Body of pancreas (tissue), 4 donors: ENCODE measurements around the gene MZT2B. TPM values are rescaled to one million over a fixed set of nuclear protein-coding genes. Genes with fewer than 3 reads are reported as not detected.
"Not testable (repeated sequence)": the region's sequence is repeated elsewhere in the genome, so short reads cannot be mapped to it uniquely, and the experiment has no call there.

Experiments
- ATAC-seq: fragments of 150-250 bp; one replicate; pipeline ENCODE4 v1.9.1; 2016
- DNase-seq, 4 donors: peaks; one replicate each; pipeline ENCODE4 v3.0.0-alpha.2; 2019
- H3K27ac ChIP-seq, 4 donors: fragments of 200-600 bp; sonication (generic); 1 replicate in 3 of 4; 2 replicates in 1 of 4; pipeline versions ENCODE4 v1.5.1 to v1.6.1; 2016 to 2019; ENCODE audit warnings: mild to moderate bottlenecking in 1 of 4, mixed read lengths in 1 of 4, moderate library complexity in 1 of 4
- H3K27me3 ChIP-seq, 2 donors: fragments of 200-600 bp; sonication (generic); one replicate each; pipeline ENCODE4 v1.6.0; 2016; ENCODE audit warnings: mild to moderate bottlenecking in 1 of 2
- H3K36me3 ChIP-seq, 2 donors: fragments of 200-600 bp; sonication (generic); replicated peaks in 1 of 2; 2 replicates each; pipeline ENCODE4 v1.5.1; 2016; ENCODE audit warnings: low read depth in 2 of 2; ENCODE audit not compliant: insufficient read depth in 1 of 2
- H3K4me1 ChIP-seq: fragments of 200-600 bp; sonication (generic); one replicate; pipeline ENCODE4 v1.6.0; 2016
- H3K4me3 ChIP-seq, 2 donors: fragments of 200-600 bp; sonication (generic); 1 replicate in 1 of 2; 2 replicates in 1 of 2; pipeline ENCODE4 v1.5.1; 2016 to 2019
- H3K9me3 ChIP-seq, 3 donors: fragments of 200-600 bp; sonication (generic); 1 replicate in 2 of 3; 2 replicates in 1 of 3; pipeline ENCODE4 v1.5.1; 2016
- CTCF ChIP-seq, 7 experiments: fragments of 450-650 bp in 4 of 7; fragments of 200-600 bp in 3 of 7; sonication (generic) in 3 of 7; IDR thresholded peaks; one replicate each; pipeline ENCODE4 v1.5.1; 2016 to 2019; ENCODE audit warnings: antibody characterized with exemption in 7 of 7
- POLR2A ChIP-seq, 3 donors: fragments of 450-650 bp; IDR thresholded peaks; one replicate each; pipeline ENCODE4 v1.6.1; 2016; ENCODE audit warnings: antibody characterized with exemption in 3 of 3, mild to moderate bottlenecking in 2 of 3
- WGBS, 2 donors: methylation state at CpG; one replicate each; pipeline ENCODE4 v1.1.5; 2017; 5-methylcytosine and 5-hydroxymethylcytosine counted together
- intact Hi-C: fragments of 100-400 bp; cut with DNase I; formaldehyde crosslinking; loops from one replicate; pipeline ENCODE4 v1.15.1; 2023
- total RNA-seq, 2 donors: library from RNA; depleted of rRNA; stranded (reverse); fragments of >200 nt; gene quantifications; one replicate each; pipeline ENCODE4 v1.1.0, GENCODE V29; 2016

Gene MZT2B
- total RNA-seq, 2 donors from 2014 or later: 68.6 to 106 TPM

- TF ChIP-seq CTCF (IDR thresholded peaks at IDR 0.05) (no peak), POLR2A (IDR thresholded peaks at IDR 0.05) (no peak)
- intact Hi-C loops: no loop called here
- Histone ChIP-seq H3K9me3 (no peaks in the 10 kb centered on the region), H3K4me1 (no peaks in the 10 kb centered on the region), H3K4me3 (no peak overlapping the region), H3K27ac (no peak overlapping the region), H3K36me3 (peaks cover 0 to 16% of the 10 kb centered on the region in 2 donors), H3K27me3 (no peaks in the 10 kb centered on the region)
- DNase-seq (no peak), ATAC-seq (no peak)
- 90% methylated on average over 9 of the region's 9 CpGs; no CpG with 5 or more reads in 1 of the 2 donors for WGBS, 2 donors
These were observed 19.1 kb upstream of the MZT2B start for GRCh38 chr2:130162968-130163367.

GRCh38 chr2:130165293-130166016 is 16.6 kb upstream of the MZT2B start:
- no peaks in the 10 kb centered on the region for H3K4me1 ChIP-seq
- ATAC-seq (no peak), DNase-seq (no peak)
- H3K9me3 ChIP-seq: no peaks in the 10 kb centered on the region
- TF ChIP-seq CTCF (IDR thresholded peaks at IDR 0.05) (no peak), POLR2A (IDR thresholded peaks at IDR 0.05) (no peak)
- H3K27me3 ChIP-seq: no peaks in the 10 kb centered on the region
- H3K4me3 ChIP-seq: no peak overlapping the region
- 92% methylated on average over 8 of the region's 8 CpGs for WGBS, 2 donors
- intact Hi-C loops: no loop called here
- no peak overlapping the region for H3K27ac ChIP-seq
- H3K36me3 ChIP-seq: peaks cover 0 to 17% of the 10 kb centered on the region in 2 donors

GRCh38 chr2:130166611-130167010 is 15.5 kb upstream of the MZT2B start:
- H3K27ac ChIP-seq, H3K4me1 ChIP-seq, H3K9me3 ChIP-seq, ATAC-seq, intact Hi-C loops, DNase-seq, H3K4me3 ChIP-seq, H3K27me3 ChIP-seq: not testable (repeated sequence)
- 83 to 90% methylated on average over 3 of the region's 3 CpGs for WGBS, 2 donors
- peaks cover 0 to 17% of the 10 kb centered on the region in 2 donors for H3K36me3 ChIP-seq

- H3K27ac ChIP-seq, ATAC-seq, H3K4me3 ChIP-seq, intact Hi-C loops, H3K27me3 ChIP-seq, H3K9me3 ChIP-seq, H3K4me1 ChIP-seq, DNase-seq: not testable (repeated sequence)
- WGBS, 2 donors: 89 to 92% methylated on average over 1 to 3 of the region's 3 CpGs
- H3K36me3 ChIP-seq: peaks cover 0 to 16% of the 10 kb centered on the region in 2 donors
These were observed 12.9 kb upstream of the MZT2B start for GRCh38 chr2:130169163-130169562.

GRCh38 chr2:130169896-130170295 is 12.2 kb upstream of the MZT2B start:
- no peak overlapping the region for H3K4me3 ChIP-seq
- H3K9me3 ChIP-seq: no peaks in the 10 kb centered on the region
- no peaks in the 10 kb centered on the region for H3K27me3 ChIP-seq
- H3K36me3 ChIP-seq: peaks cover 0 to 14% of the 10 kb centered on the region in 2 donors
- WGBS, 2 donors: 94 to 95% methylated on average over 7 of the region's 7 CpGs
- no peak for DNase-seq
- intact Hi-C loops: no loop called here
- TF ChIP-seq CTCF (IDR thresholded peaks at IDR 0.05): no peak
- no peak for TF ChIP-seq POLR2A (IDR thresholded peaks at IDR 0.05)
- no peak for ATAC-seq
- H3K4me1 ChIP-seq: no peaks in the 10 kb centered on the region
- H3K27ac ChIP-seq: no peak overlapping the region

GRCh38 chr2:130174866-130175265 is 7.2 kb upstream of the MZT2B start:
- H3K27ac ChIP-seq, H3K36me3 ChIP-seq, H3K4me3 ChIP-seq, intact Hi-C loops, DNase-seq, H3K9me3 ChIP-seq, H3K4me1 ChIP-seq, H3K27me3 ChIP-seq, ATAC-seq: not testable (repeated sequence)
- WGBS, 2 donors: 86 to 88% methylated on average over 5 of the region's 5 CpGs

GRCh38 chr2:130180404-130181324 is 1.4 kb upstream of the MZT2B start:
- Histone ChIP-seq H3K27ac (peak overlapping the region; percentile 50 to 93 (median 84)), H3K4me3 (peak overlapping the region; percentile 86 to 90), H3K4me1 (peaks cover 27% of the 10 kb centered on the region)
- not testable (repeated sequence) for H3K9me3 ChIP-seq, H3K36me3 ChIP-seq, H3K27me3 ChIP-seq, DNase-seq, ATAC-seq
- intact Hi-C loops: loop anchor here (5.0 kb wide), 1 partner anchor 162 kb away; the partner anchor contains the start of gene IMP4
- 21 to 28% methylated on average over 34 to 38 of the region's 38 CpGs for WGBS, 2 donors
